KOPT-K1 (cell line): Measurements from ENCODE around the gene PRICKLE1.

Experiments
- H3K27ac ChIP-seq: fragments of 200-600 bp; sonication (generic); 2 replicates; pipeline ENCODE4 v1.5.1; 2016; ENCODE audit warnings: antibody characterized with exemption, mild to moderate bottlenecking, low read depth, low read length; ENCODE audit not compliant: poor library complexity, severe bottlenecking
- H3K36me3 ChIP-seq: fragments of 200-600 bp; sonication (generic); 2 replicates; pipeline ENCODE4 v1.5.1; 2017; ENCODE audit warnings: antibody characterized with exemption, mild to moderate bottlenecking, low read length, moderate library complexity; ENCODE audit not compliant: insufficient read depth
- H3K9me3 ChIP-seq: fragments of 200-600 bp; sonication (generic); 2 replicates; pipeline ENCODE4 v1.5.1; 2017; ENCODE audit warnings: antibody characterized with exemption, low read length, mild to moderate bottlenecking; ENCODE audit not compliant: insufficient read depth, poor library complexity, severe bottlenecking

Gene PRICKLE1

DNA sequence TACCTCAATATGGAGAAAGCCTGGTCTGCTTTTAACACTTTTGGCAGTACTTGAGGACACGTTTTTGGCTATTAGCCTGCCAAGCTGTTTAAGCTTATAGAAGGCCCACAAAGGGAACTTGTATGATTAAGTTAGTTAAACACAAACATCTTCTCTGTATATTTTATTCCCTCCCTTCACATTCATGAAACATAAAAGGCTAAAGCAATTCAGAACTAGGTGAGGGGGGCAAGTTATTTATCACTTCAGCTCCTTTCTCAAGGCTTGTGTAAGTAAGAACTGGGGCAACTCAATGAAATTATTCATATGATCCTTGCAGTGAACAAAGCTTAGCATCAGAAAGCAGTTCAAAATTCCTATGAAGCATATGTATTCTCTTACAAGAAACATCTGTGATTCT lies 7.5 kb downstream of the PRICKLE1 start:
- no peak overlapping the region for H3K27ac ChIP-seq

DNA sequence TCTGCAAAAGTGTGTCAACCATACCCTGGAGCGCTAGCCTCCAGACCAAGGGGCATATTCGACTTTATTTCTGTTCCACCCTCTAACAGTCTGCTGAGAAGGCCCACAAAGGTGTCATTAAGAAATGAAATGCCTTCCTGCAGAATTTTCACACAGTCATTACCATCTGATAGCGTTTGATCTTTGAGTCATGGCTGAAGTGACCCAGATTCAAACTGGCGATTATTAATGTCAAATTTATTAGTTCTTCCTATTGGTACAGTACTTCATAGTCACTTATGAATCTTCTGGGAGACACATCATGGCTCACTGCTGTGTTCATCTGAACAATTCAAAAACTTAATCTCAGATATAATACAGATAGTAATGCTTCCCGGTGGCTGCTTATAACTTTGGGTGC lies 13.2 kb downstream of the PRICKLE1 start:
- Histone ChIP-seq H3K36me3 (no peaks in the 10 kb centered on the region), H3K27ac (no peak overlapping the region), H3K9me3 (no peaks in the 10 kb centered on the region)

More for the DNA sequence above, 7.5 kb downstream of the PRICKLE1 start:
- H3K9me3 ChIP-seq: no peaks in the 10 kb centered on the region
- no peaks in the 10 kb centered on the region for H3K36me3 ChIP-seq

DNA sequence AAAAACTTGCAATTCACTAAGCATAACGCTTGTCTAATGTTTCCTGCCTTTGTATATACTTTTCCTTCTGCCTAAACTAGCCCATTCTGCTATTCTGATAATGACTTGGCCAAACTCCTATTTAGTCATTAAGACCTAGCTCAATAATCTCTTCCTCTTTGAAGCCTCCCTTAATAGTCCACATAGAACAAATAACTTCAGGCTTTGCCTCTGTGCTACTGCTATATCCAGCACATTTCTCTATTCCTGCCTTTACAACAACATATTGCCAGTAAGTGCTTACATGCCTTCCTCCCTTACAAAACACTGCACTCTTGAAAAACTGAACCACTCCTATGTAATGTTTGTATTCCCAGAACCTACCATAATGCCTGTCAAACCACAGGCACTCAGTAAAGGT lies 13.8 kb downstream of the PRICKLE1 start:
- Histone ChIP-seq H3K9me3 (no peaks in the 10 kb centered on the region), H3K27ac (no peak overlapping the region), H3K36me3 (no peaks in the 10 kb centered on the region)

DNA sequence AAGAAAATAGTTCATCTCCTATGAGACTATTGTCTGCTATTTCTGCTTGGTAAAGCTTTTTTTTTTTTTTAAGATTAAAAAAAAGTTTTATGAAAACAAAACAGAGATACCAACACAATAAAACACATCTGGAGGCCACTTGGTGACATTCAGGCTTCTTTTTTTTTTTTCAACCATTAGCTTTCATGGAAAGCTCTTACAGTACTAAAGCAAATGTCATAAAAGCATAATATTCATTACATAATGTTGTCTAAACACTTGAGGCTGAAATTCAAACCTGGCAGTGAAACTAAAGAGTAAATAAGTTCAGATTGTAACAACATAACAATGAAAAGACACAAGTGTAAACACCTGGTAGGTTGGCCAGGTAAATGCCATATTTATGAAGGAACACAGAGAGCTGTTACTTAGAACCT lies 14.7 kb downstream of the PRICKLE1 start:
- H3K36me3 ChIP-seq: no peaks in the 10 kb centered on the region
- no peaks in the 10 kb centered on the region for H3K9me3 ChIP-seq
- H3K27ac ChIP-seq: no peak overlapping the region

DNA sequence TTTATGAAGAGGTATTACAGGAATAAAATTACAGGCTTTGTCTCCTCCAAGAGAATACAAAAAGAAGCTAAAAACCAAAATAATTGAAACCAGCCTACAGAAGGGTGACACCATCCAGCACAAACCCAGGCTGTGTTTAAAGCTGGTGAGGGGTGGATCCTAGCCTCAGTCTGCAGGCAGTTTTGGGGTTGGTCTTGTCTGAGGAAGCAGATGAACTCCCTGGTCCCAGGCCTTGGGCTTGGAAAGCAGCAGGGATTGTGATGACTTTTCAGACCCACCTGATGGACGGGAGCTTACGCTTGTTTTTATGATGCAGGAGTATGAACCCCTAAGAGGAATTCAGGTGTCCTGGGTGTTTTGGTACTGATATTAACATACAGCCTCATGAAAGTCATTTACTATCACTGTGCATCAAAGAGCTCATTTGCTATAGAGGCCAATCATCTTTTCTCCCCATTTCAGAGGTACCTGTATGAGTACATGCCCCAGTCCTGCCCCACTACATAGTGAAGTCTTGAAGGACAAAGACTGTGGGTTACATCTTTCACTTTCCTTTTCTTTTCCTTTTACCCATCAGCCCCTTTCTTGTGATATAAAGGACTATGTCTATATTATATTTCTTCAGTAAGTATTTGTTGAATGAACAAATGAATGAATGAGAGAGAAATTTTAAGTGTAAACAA lies 18.1 kb downstream of the PRICKLE1 start:
- no peak overlapping the region for H3K27ac ChIP-seq
- H3K9me3 ChIP-seq: no peaks in the 10 kb centered on the region
- H3K36me3 ChIP-seq: no peaks in the 10 kb centered on the region

DNA sequence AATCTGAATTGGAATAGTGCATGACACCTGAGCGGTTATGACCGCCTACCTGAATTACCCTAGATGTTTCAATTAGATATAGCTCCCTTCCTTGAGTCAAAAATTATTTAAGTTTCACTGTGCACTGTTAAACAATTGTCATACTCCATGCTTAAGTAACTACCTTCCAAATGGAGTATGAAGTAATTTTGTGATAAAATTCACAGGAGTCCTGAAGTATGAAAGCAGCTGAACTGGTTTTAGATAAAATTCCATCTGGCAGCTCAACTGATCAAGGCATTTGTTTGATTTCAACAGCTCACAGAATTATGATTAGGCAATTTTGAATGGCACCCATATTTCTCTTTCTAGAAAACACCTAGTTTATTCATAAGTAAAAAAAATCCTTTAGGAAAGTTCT lies 19.5 kb downstream of the PRICKLE1 start:
- no peaks in the 10 kb centered on the region for H3K9me3 ChIP-seq
- H3K27ac ChIP-seq: no peak overlapping the region
- no peaks in the 10 kb centered on the region for H3K36me3 ChIP-seq

DNA sequence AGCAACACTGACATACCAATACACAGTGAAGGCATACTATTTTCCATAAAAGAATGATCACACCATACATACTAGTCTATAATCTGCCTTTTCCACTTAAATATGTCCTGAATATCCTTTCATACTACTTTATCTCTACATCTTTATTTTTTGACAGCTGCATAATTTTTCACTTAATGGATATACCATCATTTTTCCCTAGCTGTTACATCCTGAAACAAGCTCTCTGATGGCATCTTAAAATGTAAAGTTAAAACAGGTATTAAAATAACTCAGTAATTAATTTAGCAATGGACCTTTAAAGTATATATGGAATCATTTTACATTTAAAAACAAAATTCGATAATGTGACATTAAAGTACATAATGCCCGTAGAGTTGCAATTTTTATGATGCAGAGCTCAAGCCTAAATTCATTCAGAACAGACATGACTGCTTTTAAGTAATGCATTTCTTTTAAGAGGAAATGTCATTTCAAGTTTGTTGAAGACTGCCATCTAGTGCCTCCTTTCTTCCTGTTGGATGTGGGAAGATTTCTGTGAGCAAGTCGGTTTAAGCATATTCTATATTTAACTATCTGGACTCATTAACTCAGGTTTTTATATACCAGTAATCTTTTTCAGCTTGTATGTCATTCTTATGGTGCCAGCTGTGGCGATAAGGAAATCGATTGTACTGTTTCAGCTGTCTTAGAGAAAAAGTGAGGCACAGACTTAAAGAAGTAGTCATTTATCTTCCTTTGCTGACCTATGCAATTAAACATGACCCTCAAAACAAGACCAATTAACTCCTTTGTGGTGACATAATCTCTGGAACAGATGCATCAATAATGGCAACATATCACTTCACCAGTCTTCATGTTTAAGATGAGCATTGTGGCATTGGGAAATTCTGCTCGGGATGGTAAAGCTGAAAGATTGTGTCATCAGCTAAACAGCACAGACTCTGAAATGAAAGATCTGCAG lies 20.3 kb downstream of the PRICKLE1 start:
- Histone ChIP-seq H3K36me3 (no peaks in the 10 kb centered on the region), H3K9me3 (no peaks in the 10 kb centered on the region), H3K27ac (no peak overlapping the region)

DNA sequence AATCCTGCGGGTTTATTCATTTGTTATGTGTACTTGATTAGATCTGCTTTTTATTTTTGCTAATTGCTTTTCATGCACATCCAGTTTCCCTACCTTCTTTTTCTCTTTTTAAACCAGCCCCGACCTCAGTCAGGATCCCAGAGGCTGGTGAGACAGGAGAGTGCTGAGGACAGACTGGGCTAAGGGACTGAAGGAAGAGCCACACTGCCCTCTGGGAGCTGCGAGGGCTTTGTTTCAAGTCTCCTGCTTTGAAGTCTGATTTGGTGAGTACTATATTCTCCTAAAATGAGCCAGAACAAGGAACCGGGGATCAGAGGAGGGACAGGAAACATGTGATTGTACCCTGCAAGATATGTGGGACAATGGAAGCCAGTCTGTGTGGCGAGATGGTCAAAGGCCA lies 23.9 kb downstream of the PRICKLE1 start:
- Histone ChIP-seq H3K9me3 (no peaks in the 10 kb centered on the region), H3K36me3 (no peaks in the 10 kb centered on the region), H3K27ac (no peak overlapping the region)

DNA sequence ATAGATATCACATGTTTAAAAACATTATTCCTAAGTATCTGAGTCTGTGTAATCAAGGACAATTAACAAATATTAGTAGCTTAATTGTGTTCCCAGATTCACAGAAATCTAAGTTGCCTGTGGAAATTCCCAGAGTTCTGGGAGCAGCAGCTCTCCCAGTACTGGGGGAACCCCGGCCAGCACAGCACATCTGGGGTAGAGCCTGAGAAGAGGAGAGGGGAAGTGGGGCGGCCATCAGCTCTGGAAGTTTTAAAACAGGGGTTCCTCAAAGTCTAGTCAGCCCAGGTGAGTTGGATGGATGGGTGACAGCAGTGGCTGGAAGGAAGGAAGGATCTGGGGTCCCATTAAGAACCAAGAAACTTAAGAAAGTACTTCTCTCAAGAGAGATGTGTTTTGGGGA lies 24.6 kb downstream of the PRICKLE1 start:
- Histone ChIP-seq H3K9me3 (no peaks in the 10 kb centered on the region), H3K27ac (no peak overlapping the region), H3K36me3 (no peaks in the 10 kb centered on the region)

DNA sequence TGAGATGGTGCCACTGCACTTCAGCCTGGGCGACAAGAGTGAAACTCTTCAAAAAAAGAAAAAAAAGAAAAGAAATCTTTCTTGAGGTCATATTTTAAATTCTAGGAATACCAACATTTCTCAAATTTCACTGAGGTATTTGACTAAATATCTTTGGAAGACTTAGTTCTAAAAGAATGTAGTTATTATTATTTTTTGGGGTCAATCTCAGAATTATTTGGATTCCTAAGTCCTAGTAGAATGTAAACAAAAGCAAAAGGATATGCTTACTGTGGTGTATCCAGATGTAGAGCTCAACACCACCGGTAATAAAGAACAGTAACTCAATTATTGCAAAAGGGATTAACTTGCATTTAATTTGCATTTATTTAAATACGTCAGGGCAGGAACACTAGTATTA lies 25.0 kb downstream of the PRICKLE1 start:
- Histone ChIP-seq H3K27ac (no peak overlapping the region), H3K36me3 (no peaks in the 10 kb centered on the region), H3K9me3 (no peaks in the 10 kb centered on the region)

DNA sequence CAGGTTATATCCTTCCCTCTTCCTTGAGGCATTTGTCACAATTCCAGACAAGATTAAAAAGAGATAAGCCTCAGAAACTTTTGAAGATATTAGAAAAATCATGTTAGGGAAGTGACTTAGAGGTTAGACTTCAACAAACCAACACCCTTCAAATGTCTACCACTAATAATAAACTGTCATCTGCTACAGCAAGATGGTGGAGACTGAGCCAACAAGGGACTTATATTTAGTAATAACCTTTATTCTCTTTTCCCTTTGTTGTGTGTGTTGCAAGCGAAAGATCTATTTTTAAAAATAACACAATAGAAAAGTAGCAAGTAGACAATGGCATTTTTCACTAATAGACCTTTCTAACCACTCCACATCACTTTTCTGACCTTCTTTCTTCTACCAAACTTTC lies 28.6 kb downstream of the PRICKLE1 start:
- H3K9me3 ChIP-seq: no peaks in the 10 kb centered on the region
- H3K36me3 ChIP-seq: no peaks in the 10 kb centered on the region
- no peak overlapping the region for H3K27ac ChIP-seq

DNA sequence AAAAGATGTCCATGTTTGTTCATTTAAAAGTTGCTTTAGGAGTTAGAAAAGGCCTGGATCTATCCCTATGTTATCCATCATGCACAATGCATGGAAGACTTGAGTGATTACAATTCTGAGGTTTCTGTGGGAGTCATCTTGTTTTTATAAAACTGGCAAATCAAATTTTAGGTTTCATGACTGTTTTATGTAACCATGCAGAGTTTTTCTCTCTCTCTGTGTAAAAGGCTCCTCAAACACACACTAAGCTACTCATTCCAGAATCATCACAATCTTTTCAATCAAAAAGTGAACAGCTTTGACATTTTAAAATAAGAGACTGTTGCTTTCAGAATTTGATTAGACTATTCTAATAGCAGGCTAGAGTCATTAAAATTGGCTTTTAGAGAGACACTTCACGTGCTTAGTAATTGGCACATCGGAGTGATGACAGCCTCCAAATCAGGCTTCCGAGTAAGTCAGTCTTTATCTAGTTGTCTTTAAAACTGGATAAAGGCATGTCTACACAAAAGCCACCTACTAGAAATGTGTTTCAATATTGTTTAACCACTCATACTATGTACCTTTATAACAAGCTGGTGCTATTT lies 31.9 kb downstream of the PRICKLE1 start:
- Histone ChIP-seq H3K9me3 (no peaks in the 10 kb centered on the region), H3K27ac (no peak overlapping the region), H3K36me3 (no peaks in the 10 kb centered on the region)

DNA sequence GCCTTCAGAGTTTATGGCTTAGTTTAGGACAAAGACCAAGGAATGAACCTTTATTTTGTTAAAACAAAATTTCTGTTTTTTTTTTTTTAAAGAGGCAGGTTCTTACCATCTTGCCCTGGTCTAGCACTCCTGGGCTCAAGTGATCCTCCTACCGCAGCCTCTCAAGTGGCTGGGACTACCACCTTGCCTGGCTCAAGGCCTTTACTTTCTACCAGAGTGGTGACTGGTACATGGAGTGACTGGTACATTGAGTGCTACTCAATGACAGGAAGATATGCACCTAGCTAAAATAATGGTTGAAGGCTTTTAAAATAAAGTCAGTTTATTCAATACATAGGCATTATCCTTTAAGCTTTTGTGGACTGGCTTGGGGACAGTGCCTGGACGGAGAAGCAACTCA lies 32.6 kb downstream of the PRICKLE1 start:
- H3K36me3 ChIP-seq: no peaks in the 10 kb centered on the region
- no peak overlapping the region for H3K27ac ChIP-seq
- no peaks in the 10 kb centered on the region for H3K9me3 ChIP-seq

DNA sequence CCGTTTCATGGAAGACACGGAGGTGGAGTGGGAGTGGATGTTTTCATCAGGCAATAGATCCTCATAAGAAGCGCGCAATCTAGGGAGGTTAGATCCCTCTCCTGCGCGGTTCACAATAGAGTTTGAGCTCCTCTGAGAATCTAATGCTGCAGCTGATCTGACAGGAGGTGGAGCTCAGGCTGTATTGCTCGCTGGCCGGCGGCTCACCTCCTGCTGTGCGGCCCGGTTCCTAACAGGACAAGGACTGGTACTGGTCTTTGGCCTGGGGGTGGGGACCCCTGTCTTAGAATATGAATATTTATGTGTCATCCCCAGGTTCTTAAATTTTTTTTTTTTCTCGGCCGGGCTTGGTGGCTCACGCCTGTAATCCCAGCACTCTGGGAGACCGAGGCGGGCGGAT lies 36.7 kb downstream of the PRICKLE1 start:
- no peaks in the 10 kb centered on the region for H3K36me3 ChIP-seq

DNA sequence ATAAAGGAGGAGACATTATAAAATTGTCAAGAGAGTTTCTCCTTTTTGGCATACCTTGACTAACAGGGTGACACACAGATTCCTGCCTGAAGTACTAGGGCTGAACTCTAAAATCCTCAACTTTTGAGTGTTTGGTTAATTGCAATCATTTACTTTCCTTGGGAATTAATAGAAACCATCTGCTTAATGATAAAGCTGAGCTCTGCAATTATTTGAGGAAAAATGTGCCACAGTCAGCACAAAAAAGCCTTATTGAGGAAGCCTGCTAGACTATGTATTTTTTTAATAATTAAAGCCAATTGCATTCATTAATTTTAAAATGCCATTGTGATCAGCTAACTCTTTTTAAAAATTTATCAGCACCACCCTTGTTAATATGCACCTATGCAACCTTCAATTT lies 38.7 kb downstream of the PRICKLE1 start:
- Histone ChIP-seq H3K27ac (no peak overlapping the region), H3K36me3 (no peaks in the 10 kb centered on the region), H3K9me3 (no peaks in the 10 kb centered on the region)

More for the DNA sequence above, 36.7 kb downstream of the PRICKLE1 start:
- no peak overlapping the region for H3K27ac ChIP-seq
- H3K9me3 ChIP-seq: no peaks in the 10 kb centered on the region
